Ammon's horn (tissue), 1 donor: ENCODE measurements around the gene KNDC1.

ENCODE experiments used
- DNase-seq: peaks from one replicate; pipeline ENCODE4 v3.0.0-alpha.2; 2016; ENCODE audit warnings: low spot score

KNDC1 gene

DNA sequence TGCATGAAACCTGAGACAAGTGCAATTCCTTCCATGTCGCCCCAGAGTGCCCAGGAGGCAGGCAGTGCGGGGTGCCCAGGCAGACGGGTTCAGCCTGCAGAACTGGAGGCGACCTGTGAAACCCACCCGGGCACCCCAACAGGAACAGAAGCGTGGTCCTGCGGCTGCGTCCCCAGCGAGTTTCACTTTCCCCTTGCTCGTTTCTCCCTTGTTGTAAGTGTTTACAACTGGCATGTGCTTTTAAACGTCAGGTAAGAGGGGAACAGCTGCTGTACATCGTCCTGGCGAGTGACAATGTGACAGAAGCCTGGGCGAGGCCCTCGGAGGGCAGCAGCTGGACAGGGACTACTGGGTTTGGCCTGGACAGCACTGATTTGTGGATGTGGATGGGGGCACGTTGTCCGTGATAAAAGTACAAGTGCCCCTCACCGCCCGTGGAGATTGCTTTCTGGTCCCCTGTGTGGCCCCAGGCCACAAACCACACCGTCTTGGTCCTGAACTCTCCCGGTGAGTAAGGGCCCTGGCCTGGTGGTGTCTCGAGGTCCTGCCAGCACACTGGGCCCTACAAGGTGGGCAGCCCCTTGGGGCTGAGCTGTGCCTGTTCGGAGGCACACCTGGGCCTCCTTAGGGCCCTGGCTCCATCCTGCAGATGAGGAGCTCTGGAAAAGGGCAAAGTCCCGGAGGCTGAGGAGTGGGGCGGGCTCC lies 81.6 kb downstream of the KNDC1 start:
- DNase-seq, result no peak

DNA sequence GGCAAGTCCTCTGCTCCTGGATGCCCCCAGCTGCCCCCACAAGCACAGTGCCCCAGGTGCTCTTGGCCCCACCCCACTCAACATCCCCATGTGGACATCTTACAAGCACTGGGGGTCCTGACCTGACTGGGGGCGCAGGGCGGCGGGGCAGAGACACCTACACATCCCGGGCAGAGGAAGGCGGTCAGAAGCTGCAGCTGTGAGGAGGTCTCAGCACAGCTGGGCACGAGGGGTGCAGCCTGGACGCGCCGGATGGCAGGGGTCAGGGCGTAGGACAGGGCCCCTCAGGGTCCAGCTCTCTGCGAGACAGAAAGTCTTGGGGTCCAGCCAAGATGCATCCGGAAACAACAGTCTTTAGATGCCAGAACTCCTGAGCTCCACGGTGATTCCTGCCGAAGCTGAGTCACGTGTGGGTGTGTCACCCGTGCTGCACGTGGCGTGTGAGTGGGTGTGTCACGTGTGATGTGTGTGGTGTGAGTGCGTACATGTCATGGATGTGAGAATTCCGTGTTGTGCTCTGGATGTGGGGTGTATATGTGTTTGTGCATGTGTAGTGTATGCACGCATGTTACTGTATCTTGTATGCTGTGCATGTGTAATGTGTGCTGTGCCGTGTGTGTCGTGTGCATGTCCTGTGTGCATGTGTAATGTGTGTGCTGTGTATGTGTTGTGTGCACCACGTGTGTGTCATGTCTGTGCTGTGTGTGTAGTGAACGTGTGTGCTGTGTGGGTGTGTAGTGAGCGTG lies 82.8 kb downstream of the KNDC1 start:
- DNase-seq, result no peak

DNA sequence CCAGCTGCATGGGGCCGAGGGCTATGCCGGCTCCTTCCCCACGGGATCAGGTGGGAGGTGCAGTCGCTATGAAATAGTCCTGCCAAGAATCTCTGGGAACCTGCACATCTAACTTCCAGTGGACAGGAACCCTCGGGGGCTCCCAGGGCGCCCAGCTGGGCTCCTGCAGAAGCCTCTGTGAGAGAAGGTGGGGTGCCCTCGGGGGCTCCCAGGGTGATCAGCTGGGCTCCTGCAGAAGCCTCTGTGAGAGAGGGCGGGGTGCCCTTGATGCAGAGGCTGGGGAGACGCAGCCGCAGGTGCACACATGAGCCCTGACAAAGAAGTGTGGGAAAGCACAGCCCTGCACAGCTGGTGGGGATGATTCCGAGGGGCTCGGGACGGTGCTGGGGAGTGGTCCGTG lies 83.6 kb downstream of the KNDC1 start:
- no peak for DNase-seq

GRCh38 chr10:133245439-133246235 lies 85.6 kb downstream of the KNDC1 start:
- no peak for DNase-seq

GRCh38 chr10:133246236-133246626 lies 86.2 kb downstream of the KNDC1 start:
- no peak for DNase-seq

- no peak for DNase-seq
Measured at GRCh38 chr10:133247681-133248333, 87.8 kb downstream of the KNDC1 start.

GRCh38 chr10:133248334-133248715 lies 88.3 kb downstream of the KNDC1 start:
- no peak for DNase-seq

GRCh38 chr10:133249094-133249780 lies 89.2 kb downstream of the KNDC1 start:
- DNase-seq, result no peak

- DNase-seq, result no peak
Measured at GRCh38 chr10:133249975-133250754, 90.1 kb downstream of the KNDC1 start.

DNA sequence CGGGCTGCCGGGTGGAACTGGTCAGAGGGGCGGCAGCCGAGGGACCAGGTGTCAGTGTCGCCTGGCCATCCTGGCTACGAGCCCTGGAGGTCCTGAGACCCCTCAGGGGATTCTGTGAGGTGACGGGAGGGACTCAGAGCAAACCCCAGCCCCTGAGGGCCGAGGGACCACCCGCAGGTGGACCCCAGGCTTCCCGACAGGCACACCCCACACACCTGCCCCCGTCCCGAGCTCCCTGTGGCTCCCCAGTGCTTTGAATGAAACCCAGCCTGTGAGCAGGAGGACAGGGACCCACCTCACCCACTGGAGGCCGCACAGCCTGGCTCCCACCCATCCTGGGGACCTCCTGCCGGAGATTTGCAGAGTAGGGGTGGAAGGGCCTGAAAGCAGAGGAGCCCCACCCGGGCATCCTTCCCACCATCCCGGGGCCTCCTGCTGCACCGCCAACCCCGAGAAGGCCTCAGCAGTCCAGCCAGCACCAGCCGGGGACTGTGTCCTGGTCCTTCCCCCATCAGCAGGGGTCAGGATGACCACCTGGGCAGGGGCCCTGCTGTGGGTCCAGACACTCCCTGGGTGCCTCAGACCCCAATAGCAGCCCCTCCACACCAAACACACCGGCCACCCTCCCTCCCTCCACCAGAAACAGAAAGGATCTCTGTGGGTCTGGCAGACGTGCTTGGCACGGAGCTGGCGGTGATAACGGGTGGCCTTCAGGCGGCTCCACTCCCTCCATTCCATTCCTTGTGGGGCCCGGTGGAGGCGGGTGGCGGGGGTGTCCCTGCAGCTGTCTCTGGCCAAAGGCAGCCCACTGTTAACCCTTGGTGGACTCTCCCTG lies 91.6 kb downstream of the KNDC1 start:
- no peak for DNase-seq

DNA sequence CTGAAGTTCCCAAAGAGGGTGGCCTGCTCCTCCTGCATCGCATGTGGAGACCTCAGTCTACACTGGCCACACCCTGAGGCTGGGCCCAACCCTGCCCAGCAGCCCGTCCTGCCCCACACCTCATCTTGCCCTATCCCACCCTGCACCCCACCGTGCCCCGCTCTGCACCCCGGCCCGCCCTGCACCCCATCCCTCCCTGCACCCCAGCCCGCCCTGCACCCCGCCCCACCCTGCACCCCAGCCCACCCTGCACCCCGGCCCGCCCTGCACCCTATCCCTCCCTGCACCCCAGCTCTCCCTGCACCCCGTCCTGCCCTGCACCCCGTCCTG lies 92.2 kb downstream of the KNDC1 start:
- DNase-seq, result no peak

DNA sequence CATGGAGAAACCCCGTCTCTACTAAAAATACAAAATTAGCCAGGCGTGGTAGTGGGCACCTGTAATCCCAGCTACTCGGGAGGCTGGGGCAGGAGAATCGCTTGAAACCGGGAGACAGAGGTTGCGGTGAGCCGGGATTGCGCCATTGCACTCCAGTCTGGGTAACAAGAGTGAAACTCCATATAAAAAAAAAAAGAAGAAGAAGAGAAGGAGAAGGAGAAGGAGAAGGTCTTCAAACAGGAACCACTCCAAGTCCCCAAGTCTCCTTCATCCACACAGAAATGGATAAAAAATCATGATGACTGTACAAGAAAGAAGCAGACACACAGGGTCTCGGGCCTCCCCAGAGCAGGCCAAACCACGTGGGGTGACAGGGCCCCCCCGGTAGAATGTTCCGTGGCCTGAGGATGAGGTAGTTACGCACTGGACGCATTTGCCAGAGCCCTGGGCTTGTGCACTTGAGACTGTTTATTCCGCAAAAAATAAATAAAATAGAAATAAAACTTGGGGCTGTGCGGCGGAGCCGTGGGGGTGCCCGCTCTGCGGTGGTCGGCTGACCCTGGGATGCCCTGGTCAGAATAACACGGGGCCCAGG lies 93.4 kb downstream of the KNDC1 start:
- DNase-seq, result no peak

DNA sequence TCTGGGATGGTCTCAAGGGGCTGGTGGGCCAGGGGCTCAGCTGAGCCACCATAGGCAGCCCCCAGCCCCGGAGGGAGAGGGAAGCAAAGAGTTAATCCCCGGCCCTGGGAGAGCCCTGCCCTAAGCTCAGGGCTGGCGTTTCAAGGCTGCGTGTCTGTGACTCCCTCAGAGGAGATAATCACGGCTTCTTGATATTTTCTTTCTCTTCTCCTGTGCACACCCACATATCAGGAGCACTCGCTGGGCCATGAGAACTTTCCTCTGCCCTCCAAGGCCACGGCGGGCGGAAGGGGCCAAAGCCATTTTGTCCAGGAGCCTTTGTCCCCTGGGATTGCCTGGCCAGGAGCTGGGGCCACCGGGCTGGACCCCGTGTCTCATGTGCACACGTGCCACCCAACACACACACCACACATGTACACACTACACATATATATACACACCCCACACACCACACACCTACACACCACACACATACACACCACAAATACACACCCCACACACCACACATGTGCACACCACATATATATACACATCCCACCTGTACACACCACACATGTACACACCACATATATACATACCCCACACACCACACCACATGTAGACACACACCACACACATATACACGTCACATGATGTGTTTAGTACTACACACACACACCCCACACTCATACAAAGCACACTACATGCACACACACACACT lies 94.6 kb downstream of the KNDC1 start:
- DNase-seq, result no peak

DNA sequence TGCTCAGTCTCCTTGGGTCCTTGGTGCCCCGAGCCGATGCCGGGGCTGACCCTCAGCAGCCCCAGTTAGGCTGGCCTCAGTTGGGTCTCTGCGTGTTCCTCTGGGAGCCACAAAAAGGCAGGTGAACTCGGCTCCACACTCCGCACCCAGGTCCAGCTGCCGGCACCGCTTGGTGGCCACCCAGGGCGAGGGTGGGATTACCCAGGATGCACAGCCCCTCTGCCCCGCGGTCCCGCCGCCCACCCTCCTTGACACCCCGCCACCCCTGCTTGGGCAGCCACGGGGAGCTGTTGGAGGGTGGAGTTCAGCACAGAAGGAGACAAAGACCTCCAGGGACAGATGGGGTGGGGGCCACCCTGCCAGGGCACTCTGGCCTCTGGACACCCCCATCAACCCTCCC lies 95.3 kb downstream of the KNDC1 start:
- DNase-seq, result no peak

DNA sequence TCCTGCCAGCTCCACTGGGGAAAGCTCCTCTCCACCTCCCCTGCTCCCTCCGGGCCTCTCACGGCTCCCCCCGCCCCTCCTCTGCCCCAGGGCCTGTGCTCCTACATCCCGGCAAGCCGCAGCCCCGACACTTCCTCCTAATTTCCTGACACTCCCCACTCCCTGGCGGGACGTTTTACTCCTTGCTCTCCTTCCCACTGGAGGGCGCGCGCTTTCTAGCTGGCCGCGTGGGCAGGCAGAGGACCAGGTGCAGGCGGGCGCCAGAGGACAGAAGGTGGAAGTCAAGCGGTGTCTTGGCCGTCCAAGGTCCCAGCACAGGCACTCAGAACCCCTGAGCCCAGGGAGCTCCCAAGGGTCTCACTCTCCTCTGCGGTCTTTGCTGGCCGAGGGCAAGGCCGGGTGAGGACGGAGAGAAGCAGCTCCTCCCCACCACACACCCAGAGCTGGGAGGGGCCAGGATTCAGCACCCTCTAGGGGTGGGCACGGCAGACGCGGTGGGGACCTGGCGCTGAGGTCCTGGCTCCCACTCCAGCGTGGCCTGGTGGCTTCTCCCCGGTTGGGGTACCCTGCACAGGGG lies 97.6 kb downstream of the KNDC1 start:
- DNase-seq, result peak; percentile 48

- no peak for DNase-seq
Measured at GRCh38 chr10:133258066-133258817, 98.2 kb downstream of the KNDC1 start.

DNA sequence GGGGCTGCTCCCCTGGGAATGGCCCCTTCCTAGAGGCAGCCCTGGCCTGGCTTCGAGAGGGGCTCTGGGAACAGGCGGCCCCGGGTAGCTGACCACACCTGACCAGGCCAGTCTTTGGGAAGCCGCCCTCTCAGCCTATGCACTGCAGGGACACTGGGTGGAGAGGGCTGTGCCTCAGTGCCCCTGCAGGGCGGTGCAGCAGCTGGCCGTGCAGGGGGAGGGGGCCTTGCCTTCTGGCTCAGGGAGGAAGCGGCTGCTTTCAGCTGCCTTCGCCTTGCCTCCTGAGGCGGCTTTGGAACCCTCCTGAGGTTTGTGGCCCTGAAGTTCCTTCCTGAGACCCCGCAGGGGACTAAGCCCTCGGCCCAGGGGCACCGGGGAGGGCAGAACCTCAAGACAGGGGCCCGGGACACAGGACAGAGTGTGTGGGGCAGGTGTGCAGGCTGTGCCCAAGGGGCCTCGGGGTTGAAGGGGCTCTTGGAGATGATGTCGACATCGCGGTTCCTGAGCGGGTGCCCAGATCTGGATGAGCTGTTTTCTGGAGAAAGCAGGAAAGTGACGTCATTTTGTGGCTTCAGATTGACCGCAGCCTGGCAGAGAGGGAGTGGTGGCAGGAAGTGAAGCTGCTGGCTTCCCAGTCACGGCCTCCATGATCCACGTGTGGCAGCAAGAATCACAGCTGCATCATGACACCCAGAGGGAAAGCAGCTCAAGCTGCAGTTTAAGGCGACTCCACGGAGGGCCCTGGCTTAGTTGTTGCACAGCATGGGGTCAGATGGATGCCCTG lies 99.0 kb downstream of the KNDC1 start:
- DNase-seq, result peak; percentile 72
